CD4-positive, alpha-beta T cell (primary cell): ENCODE results near the gene ZDHHC3. TPM values are rescaled to one million over a fixed set of nuclear protein-coding genes. Genes with fewer than 3 reads are reported as not detected.
"Not testable (repeated sequence)": the region's sequence is repeated elsewhere in the genome, so short reads cannot be mapped to it uniquely, and the experiment has no call there.

Experiments used
- ATAC-seq: fragments of 200-7000 bp; cut with Tn5 transposase; one replicate; pipeline ENCODE4 v1.10.0; 2022; ENCODE audit warnings: mild to moderate bottlenecking; ENCODE audit not compliant: poor library complexity
- CTCF ChIA-PET: fragments of 350-600 bp; sonication (Branson Sonifier 250); formaldehyde crosslinking; loops from one replicate; lab custom pipeline; 2021; ENCODE audit warnings: antibody characterized with exemption, inconsistent platforms; lab: Charles Lee
- POLR2A ChIA-PET: fragments of 350-600 bp; sonication (Branson Sonifier 250); formaldehyde crosslinking; loops from one replicate; lab custom pipeline; 2021; ENCODE audit warnings: antibody characterized with exemption, inconsistent platforms; lab: Charles Lee
- DNase-seq, 14 experiments: peaks; one replicate each; pipeline ENCODE4 v3.0.0-alpha.2; 2013 to 2020; ENCODE audit warnings: mixed read lengths in 2 of 14
- H3K27ac ChIP-seq, 2 donors: one replicate each; pipeline versions ENCODE4 v1.5.1 to v1.7.0; 2013; ENCODE audit warnings: low read length in 2 of 2, low read depth in 1 of 2, mild to moderate bottlenecking in 1 of 2
- H3K27me3 ChIP-seq, 2 experiments: 1 replicate in 1 of 2; 2 replicates in 1 of 2; pipeline versions ENCODE4 v1.6.1 to v1.7.0; 2013; ENCODE audit warnings: low read length in 2 of 2, control low read depth in 1 of 2, mild to moderate bottlenecking in 1 of 2, moderate library complexity in 1 of 2; ENCODE audit not compliant: insufficient read depth in 2 of 2, control insufficient read depth in 1 of 2
- H3K36me3 ChIP-seq: one replicate; pipeline ENCODE4 v1.6.1; 2013; ENCODE audit warnings: low read length, control low read depth; ENCODE audit not compliant: insufficient read depth
- H3K4me1 ChIP-seq: one replicate; pipeline ENCODE4 v1.6.1; 2013; ENCODE audit warnings: low read length, control low read depth; ENCODE audit not compliant: insufficient read depth
- H3K4me3 ChIP-seq: one replicate; pipeline ENCODE4 v1.5.1; 2013; ENCODE audit warnings: mild to moderate bottlenecking, low read length, moderate library complexity
- H3K9me3 ChIP-seq, 2 experiments: 1 replicate in 1 of 2; 2 replicates in 1 of 2; pipeline versions ENCODE4 v1.6.1 to v1.7.0; 2013; ENCODE audit warnings: low read length in 2 of 2, mild to moderate bottlenecking in 2 of 2, control low read depth in 1 of 2, moderate library complexity in 1 of 2; ENCODE audit not compliant: control insufficient read depth in 1 of 2, insufficient read depth in 1 of 2
- H3K27ac Mint-ChIP-seq: one replicate; pipeline ENCODE4 v1.8.0; 2020; ENCODE audit warnings: mixed read lengths
- H3K27me3 Mint-ChIP-seq: one replicate; pipeline ENCODE4 v1.8.0; 2021; ENCODE audit warnings: mixed read lengths
- H3K36me3 Mint-ChIP-seq: one replicate; pipeline ENCODE4 v1.8.0; 2021; ENCODE audit warnings: low read depth, mixed read lengths
- H3K4me1 Mint-ChIP-seq: one replicate; pipeline ENCODE4 v1.8.0; 2021; ENCODE audit warnings: low read depth, mixed read lengths
- H3K4me3 Mint-ChIP-seq: one replicate; pipeline ENCODE4 v1.8.0; 2020; ENCODE audit warnings: mild to moderate bottlenecking, mixed read lengths
- H3K9me3 Mint-ChIP-seq: one replicate; pipeline ENCODE4 v1.8.0; 2020; ENCODE audit warnings: mixed read lengths
- CTCF ChIP-seq: fragments of 200-600 bp; IDR thresholded peaks from one replicate; pipeline ENCODE4 v1.8.0; 2022; ENCODE audit warnings: antibody characterized with exemption, mild to moderate bottlenecking
- intact Hi-C, 2 experiments: fragments of 100-400 bp; cut with DNase I in 1 of 2; cut with micrococcal nuclease in 1 of 2; formaldehyde crosslinking; loops; one replicate each; pipeline versions ENCODE4 v1.15.1 to v1.9.0; 2023 to 2025; cut with DNase I, micrococcal nuclease
- total RNA-seq, 174 experiments: library from RNA in 2 of 174; stranded (reverse) in 2 of 174; gene quantifications; one replicate each; pipeline ENCODE4 v1.2.3 and lab custom pipeline; 2021 to 2026

ZDHHC3 gene
- total RNA-seq, 2 experiments from 2014 or later, result 34.4 to 34.6 TPM

GRCh38 chr3:44988073-44988472, 12.1 kb upstream of the ZDHHC3 start:
- H3K4me3 Mint-ChIP-seq, result no peak overlapping the region

DNA sequence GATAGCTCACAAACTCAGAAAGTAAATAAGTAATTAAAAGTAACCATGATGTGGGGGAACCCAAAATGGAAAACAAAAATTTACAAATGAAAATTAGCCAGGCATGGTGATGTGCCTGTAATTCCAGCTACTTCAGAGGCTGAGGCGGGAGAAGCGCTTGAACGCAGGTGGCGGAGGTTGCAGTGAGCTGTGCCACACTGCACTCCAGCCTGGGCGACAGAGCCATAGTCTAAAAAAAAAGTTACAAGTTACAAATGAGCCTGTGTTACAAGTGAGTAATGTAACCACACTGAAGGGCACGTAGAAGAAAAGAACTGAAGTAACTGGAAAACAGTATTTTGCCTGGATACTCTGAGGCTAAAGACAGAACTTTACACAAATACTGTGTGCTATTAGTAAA, 11.4 kb upstream of the ZDHHC3 start:
- Mint-ChIP-seq H3K4me1 (peaks cover 65% of the 10 kb centered on the region), H3K36me3 (peaks cover 51% of the 10 kb centered on the region), H3K9me3 (no peaks in the 10 kb centered on the region), H3K4me3 (no peak overlapping the region), H3K27me3 (no peaks in the 10 kb centered on the region), H3K27ac (no peak overlapping the region)
- ChIA-PET CTCF (interaction anchor here (0.6 to 1.4 kb wide), 3 partner anchors 15 to 663 kb away, joined by 3 read pairs; no protein-coding TSS in a partner anchor), POLR2A (interaction anchor here (1.6 kb wide), 1 partner anchor 11 kb away, joined by 4 read pairs; the partner anchor contains the start of genes EXOSC7 and ZDHHC3)
- DNase-seq, result no peak
- no peak overlapping the region for H3K4me3 ChIP-seq
- no peak for ATAC-seq
- intact Hi-C loops, result loop anchor here in 1 of 2 experiments (5.0 kb wide), 1 partner anchor 455 kb away; no protein-coding TSS in a partner anchor
- H3K27me3 ChIP-seq, result no peaks in the 10 kb centered on the region
- peaks cover 41% of the 10 kb centered on the region for H3K4me1 ChIP-seq
- no peaks in the 10 kb centered on the region for H3K9me3 ChIP-seq
- H3K36me3 ChIP-seq, result peaks cover 27% of the 10 kb centered on the region
- no peak for TF ChIP-seq CTCF
- no peak overlapping the region for H3K27ac ChIP-seq

More at GRCh38 chr3:44988073-44988472, 12.1 kb upstream of the ZDHHC3 start:
- peak; percentile 57 for ATAC-seq
- Mint-ChIP-seq H3K27me3 (no peaks in the 10 kb centered on the region), H3K4me1 (peaks cover 65% of the 10 kb centered on the region), H3K36me3 (peaks cover 58% of the 10 kb centered on the region), H3K27ac (no peak overlapping the region), H3K9me3 (no peaks in the 10 kb centered on the region)
- H3K4me3 ChIP-seq, result no peak overlapping the region
- POLR2A ChIA-PET, result interaction anchor here (1.6 kb wide), 1 partner anchor 12 kb away, joined by 4 read pairs; the partner anchor contains the start of genes EXOSC7 and ZDHHC3
- H3K9me3 ChIP-seq, result no peaks in the 10 kb centered on the region
- CTCF ChIA-PET, result interaction anchor here (0.6 to 1.4 kb wide), 3 partner anchors 14 to 664 kb away, joined by 3 read pairs; no protein-coding TSS in a partner anchor
- peaks cover 37% of the 10 kb centered on the region for H3K4me1 ChIP-seq
- peak; percentile 22 for TF ChIP-seq CTCF
- H3K27ac ChIP-seq, result no peak overlapping the region
- DNase-seq, result peak in 2 of 14 experiments; percentile 33 to 34
- H3K27me3 ChIP-seq, result no peaks in the 10 kb centered on the region
- intact Hi-C loops, result loop anchor here in 1 of 2 experiments (5.0 kb wide), 1 partner anchor 456 kb away; no protein-coding TSS in a partner anchor
- peaks cover 27% of the 10 kb centered on the region for H3K36me3 ChIP-seq

GRCh38 chr3:44986330-44986729, 10.4 kb upstream of the ZDHHC3 start:
- H3K4me3 ChIP-seq, H3K27me3 Mint-ChIP-seq, H3K27ac Mint-ChIP-seq, CTCF ChIA-PET, H3K4me3 Mint-ChIP-seq, H3K27ac ChIP-seq, H3K27me3 ChIP-seq, H3K9me3 ChIP-seq, DNase-seq, H3K9me3 Mint-ChIP-seq, ATAC-seq, POLR2A ChIA-PET: not testable (repeated sequence)
- H3K36me3 Mint-ChIP-seq, result peaks cover 43% of the 10 kb centered on the region
- Histone ChIP-seq H3K4me1 (peaks cover 41% of the 10 kb centered on the region), H3K36me3 (peaks cover 21% of the 10 kb centered on the region)
- peaks cover 67% of the 10 kb centered on the region for H3K4me1 Mint-ChIP-seq
- intact Hi-C loops, result loop anchor here in 1 of 2 experiments (5.0 kb wide), 1 partner anchor 454 kb away; no protein-coding TSS in a partner anchor
